SU-DHL-6 (cell line): ENCODE measurements around the gene ZCCHC24.

Experiments used
- H2AFZ ChIP-seq: fragments of 200-600 bp; sonication (generic); 2 replicates; pipeline ENCODE4 v1.6.1; 2014; ENCODE audit warnings: low read depth, mild to moderate bottlenecking, moderate library complexity, mixed read lengths, antibody characterized with exemption, low read length; ENCODE audit not compliant: severe bottlenecking
- H3F3A ChIP-seq: fragments of 200-600 bp; shearing (Covaris generic); 2 replicates; pipeline ENCODE4 v1.6.0; 2016; ENCODE audit warnings: antibody characterized with exemption, mild to moderate bottlenecking; ENCODE audit not compliant: insufficient read depth
- H3K27ac ChIP-seq: fragments of 200-600 bp; sonication (generic); 2 replicates; pipeline ENCODE4 v1.5.1; 2016; ENCODE audit warnings: low read depth, mild to moderate bottlenecking, low read length, moderate library complexity, mixed read lengths
- H3K27me3 ChIP-seq: fragments of 200-600 bp; sonication (generic), shearing (Covaris generic); 2 replicates; pipeline ENCODE4 v1.6.0; 2014; ENCODE audit warnings: mild to moderate bottlenecking, low read length
- H3K36me3 ChIP-seq: fragments of 200-600 bp; sonication (generic); 2 replicates; pipeline ENCODE4 v1.6.1; 2014; ENCODE audit warnings: mild to moderate bottlenecking, low read length, mixed read lengths
- H3K4me2 ChIP-seq: fragments of 300-600, 200-600 bp; shearing (Covaris generic), sonication (generic); 2 replicates; pipeline ENCODE4 v1.6.0; 2014; ENCODE audit warnings: low read length, low read depth, mild to moderate bottlenecking; ENCODE audit not compliant: poor library complexity, severe bottlenecking
- H3K4me3 ChIP-seq: fragments of 200-600 bp; sonication (generic); 2 replicates; pipeline ENCODE4 v1.5.1; 2014; ENCODE audit warnings: antibody characterized with exemption, low read length, mild to moderate bottlenecking, mixed read lengths; ENCODE audit not compliant: insufficient read depth, poor library complexity, severe bottlenecking
- H3K79me2 ChIP-seq: fragments of 200-600 bp; sonication (generic); 2 replicates; pipeline ENCODE4 v1.6.1; 2014; ENCODE audit warnings: mild to moderate bottlenecking, low read length, moderate library complexity; ENCODE audit not compliant: insufficient read depth
- H3K9ac ChIP-seq: fragments of 200-600 bp; sonication (generic); 2 replicates; pipeline ENCODE4 v1.7.0; 2014; ENCODE audit warnings: mild to moderate bottlenecking, low read length
- H3K9me2 ChIP-seq: fragments of 200-600 bp; sonication (generic); replicated peaks from 2 replicates; pipeline ENCODE4 v1.6.1; 2014; ENCODE audit warnings: low read length; ENCODE audit not compliant: insufficient read depth
- H3K9me3 ChIP-seq: fragments of 200-600 bp; sonication (generic); 2 replicates; pipeline ENCODE4 v1.6.1; 2014; ENCODE audit warnings: low read length, mixed read lengths; ENCODE audit not compliant: insufficient read depth
- H4K20me1 ChIP-seq: fragments of 200-600 bp; sonication (generic); 2 replicates; pipeline ENCODE4 v1.6.1; 2014; ENCODE audit warnings: low read depth, mild to moderate bottlenecking, antibody characterized with exemption, low read length, moderate library complexity, mixed read lengths
- CTCF ChIP-seq: fragments of 200-600 bp; sonication (generic); IDR thresholded peaks from one replicate; pipeline ENCODE4 v1.5.1; 2017; ENCODE audit warnings: antibody characterized with exemption, mild to moderate bottlenecking, low read length, moderate library complexity; ENCODE audit not compliant: insufficient read depth, poor library complexity, severe bottlenecking
- EZH2phosphoT487 ChIP-seq: fragments of 200-600 bp; sonication (generic), shearing (Covaris generic); conservative IDR thresholded peaks from 2 replicates; pipeline ENCODE4 v1.6.1; 2018; ENCODE audit warnings: mild to moderate bottlenecking, antibody characterized with exemption, low read length, moderate library complexity, mixed read lengths

ZCCHC24 gene

DNA sequence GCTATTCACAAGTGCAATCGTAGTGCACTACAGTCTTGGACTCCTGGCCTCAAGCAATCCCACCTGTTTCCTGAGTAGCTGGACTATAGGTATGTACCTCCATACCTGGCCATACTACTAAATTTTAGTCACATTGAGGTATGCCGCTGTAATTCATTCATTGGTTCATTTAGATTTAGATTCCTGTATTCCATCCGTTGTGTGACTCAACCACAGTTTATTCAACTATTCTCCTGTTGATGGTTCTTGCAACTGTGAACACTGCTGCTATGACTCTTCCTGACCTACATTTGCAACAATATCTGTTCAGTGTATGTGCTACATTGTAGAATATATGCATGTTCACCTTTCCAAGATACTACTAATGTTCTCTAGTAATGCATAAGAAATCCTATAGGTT is 8.0 kb upstream of the ZCCHC24 start:
- Histone ChIP-seq H3K36me3 (no peaks in the 10 kb centered on the region), H3K27ac (no peak overlapping the region), H3K79me2 (no peaks in the 10 kb centered on the region), H3F3A (no peaks in the 10 kb centered on the region), H2AFZ (no peak overlapping the region), H3K4me3 (no peak overlapping the region), H3K4me2 (no peak overlapping the region), H3K27me3 (no peaks in the 10 kb centered on the region), H3K9me2 (no peaks in the 10 kb centered on the region), H3K9me3 (no peaks in the 10 kb centered on the region), H4K20me1 (no peaks in the 10 kb centered on the region), H3K9ac (no peak overlapping the region)
- TF ChIP-seq CTCF (no peak), EZH2phosphoT487 (no peak)

- H3K27me3 ChIP-seq: no peaks in the 10 kb centered on the region
- no peaks in the 10 kb centered on the region for H3K79me2 ChIP-seq
- H3K36me3 ChIP-seq: no peaks in the 10 kb centered on the region
- no peak overlapping the region for H2AFZ ChIP-seq
- no peak overlapping the region for H3K4me3 ChIP-seq
- no peak overlapping the region for H3K4me2 ChIP-seq
- no peak overlapping the region for H3K27ac ChIP-seq
- TF ChIP-seq CTCF (no peak), EZH2phosphoT487 (no peak)
- H3K9me2 ChIP-seq: no peaks in the 10 kb centered on the region
- no peak overlapping the region for H3K9ac ChIP-seq
- no peaks in the 10 kb centered on the region for H4K20me1 ChIP-seq
- no peaks in the 10 kb centered on the region for H3F3A ChIP-seq
- H3K9me3 ChIP-seq: no peaks in the 10 kb centered on the region
These were observed 6.8 kb upstream of the ZCCHC24 start for GRCh38 chr10:79452174-79452611.

DNA sequence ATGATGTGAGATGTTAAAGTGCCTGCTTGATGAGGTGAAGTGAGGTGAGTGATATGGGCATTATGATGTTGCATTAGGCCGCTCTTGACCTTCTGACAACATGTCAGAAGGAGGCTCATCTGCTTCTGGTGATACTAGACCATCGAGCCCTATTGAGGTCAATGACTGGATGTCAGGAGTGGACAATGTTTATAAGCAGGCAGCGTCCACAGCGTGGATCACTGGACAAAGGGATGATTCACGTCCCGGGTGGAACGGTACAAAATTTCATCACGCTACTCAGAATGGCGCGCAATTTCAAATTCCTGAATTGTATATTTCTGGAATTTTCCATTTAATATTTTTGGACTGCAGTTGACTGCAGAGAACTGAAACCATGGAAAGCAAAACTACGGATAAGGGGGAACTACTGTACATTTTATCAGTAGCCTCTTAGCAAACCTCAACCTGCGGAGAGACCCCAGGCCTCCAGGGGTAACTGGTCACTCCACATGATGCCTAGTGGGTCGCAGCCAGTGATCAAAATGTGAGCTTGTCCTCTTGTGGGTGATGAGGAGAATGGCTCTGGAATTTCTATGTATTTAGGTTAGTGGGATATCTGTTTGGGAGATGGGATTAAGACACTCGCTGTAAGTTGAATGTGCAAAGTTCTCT is 5.7 kb upstream of the ZCCHC24 start:
- Histone ChIP-seq H2AFZ (no peak overlapping the region), H3K9me3 (no peaks in the 10 kb centered on the region)

More for the DNA sequence above, 5.7 kb upstream of the ZCCHC24 start:
- no peaks in the 10 kb centered on the region for H3K27me3 ChIP-seq
- H3K9ac ChIP-seq: no peak overlapping the region
- TF ChIP-seq CTCF (no peak), EZH2phosphoT487 (no peak)
- H3K79me2 ChIP-seq: no peaks in the 10 kb centered on the region
- H3K27ac ChIP-seq: no peak overlapping the region
- no peaks in the 10 kb centered on the region for H3F3A ChIP-seq
- no peaks in the 10 kb centered on the region for H4K20me1 ChIP-seq
- H3K9me2 ChIP-seq: no peaks in the 10 kb centered on the region
- H3K36me3 ChIP-seq: no peaks in the 10 kb centered on the region
- H3K4me3 ChIP-seq: no peak overlapping the region
- H3K4me2 ChIP-seq: no peak overlapping the region
